Measurements from ENCODE around the gene CEACAM5.

DNA sequence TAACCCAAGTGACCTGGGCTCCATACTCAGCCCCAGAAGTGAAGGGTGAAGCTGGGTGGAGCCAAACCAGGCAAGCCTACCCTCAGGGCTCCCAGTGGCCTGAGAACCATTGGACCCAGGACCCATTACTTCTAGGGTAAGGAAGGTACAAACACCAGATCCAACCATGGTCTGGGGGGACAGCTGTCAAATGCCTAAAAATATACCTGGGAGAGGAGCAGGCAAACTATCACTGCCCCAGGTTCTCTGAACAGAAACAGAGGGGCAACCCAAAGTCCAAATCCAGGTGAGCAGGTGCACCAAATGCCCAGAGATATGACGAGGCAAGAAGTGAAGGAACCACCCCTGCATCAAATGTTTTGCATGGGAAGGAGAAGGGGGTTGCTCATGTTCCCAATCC is 14.2 kb upstream of the CEACAM5 start:
- TF ChIP-seq, protein P1, sequence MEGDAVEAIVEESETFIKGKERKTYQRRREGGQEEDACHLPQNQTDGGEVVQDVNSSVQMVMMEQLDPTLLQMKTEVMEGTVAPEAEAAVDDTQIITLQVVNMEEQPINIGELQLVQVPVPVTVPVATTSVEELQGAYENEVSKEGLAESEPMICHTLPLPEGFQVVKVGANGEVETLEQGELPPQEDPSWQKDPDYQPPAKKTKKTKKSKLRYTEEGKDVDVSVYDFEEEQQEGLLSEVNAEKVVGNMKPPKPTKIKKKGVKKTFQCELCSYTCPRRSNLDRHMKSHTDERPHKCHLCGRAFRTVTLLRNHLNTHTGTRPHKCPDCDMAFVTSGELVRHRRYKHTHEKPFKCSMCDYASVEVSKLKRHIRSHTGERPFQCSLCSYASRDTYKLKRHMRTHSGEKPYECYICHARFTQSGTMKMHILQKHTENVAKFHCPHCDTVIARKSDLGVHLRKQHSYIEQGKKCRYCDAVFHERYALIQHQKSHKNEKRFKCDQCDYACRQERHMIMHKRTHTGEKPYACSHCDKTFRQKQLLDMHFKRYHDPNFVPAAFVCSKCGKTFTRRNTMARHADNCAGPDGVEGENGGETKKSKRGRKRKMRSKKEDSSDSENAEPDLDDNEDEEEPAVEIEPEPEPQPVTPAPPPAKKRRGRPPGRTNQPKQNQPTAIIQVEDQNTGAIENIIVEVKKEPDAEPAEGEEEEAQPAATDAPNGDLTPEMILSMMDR (IDR thresholded peaks at IDR 0.05), result no peak
- no peak for TF ChIP-seq POLR2A (IDR thresholded peaks at IDR 0.05)

All from esophagus squamous epithelium (tissue), 4 donors.